Gastrocnemius medialis (tissue), 4 donors: ENCODE results near the gene LRCH1.

ENCODE experiments used
- CTCF ChIP-seq, 5 experiments: fragments of 450-650 bp in 3 of 5; fragments of 200-600 bp in 2 of 5; sonication (generic) in 2 of 5; IDR thresholded peaks in 4 of 5; conservative IDR thresholded peaks in 1 of 5; 1 replicate in 4 of 5; 2 replicates in 1 of 5; pipeline ENCODE4 v1.5.1; 2016 to 2019; ENCODE audit warnings: antibody characterized with exemption in 5 of 5, mild to moderate bottlenecking in 3 of 5, moderate library complexity in 3 of 5
- POLR2A ChIP-seq, 2 donors: fragments of 450-650 bp; IDR thresholded peaks; one replicate each; pipeline ENCODE4 v1.6.1; 2017; ENCODE audit warnings: antibody characterized with exemption in 2 of 2, mild to moderate bottlenecking in 2 of 2, moderate library complexity in 2 of 2

- TF ChIP-seq CTCF (IDR thresholded peaks at IDR 0.05 in 4 of 5, conservative IDR thresholded peaks at IDR 0.05 in 1 of 5) (no peak), POLR2A (IDR thresholded peaks at IDR 0.05) (no peak)
Observed at GRCh38 chr13:46731535-46731934, 178.6 kb downstream of the LRCH1 start.
